WERI-Rb-1 (cell line): ENCODE measurements around the gene CDC37.
"Not testable (repeated sequence)": the region's sequence is repeated elsewhere in the genome, so short reads cannot be mapped to it uniquely, and the experiment has no call there.

Experiments
- DNase-seq: peaks from one replicate; pipeline ENCODE4 v3.0.0-alpha.2; 2020
- H3K27ac ChIP-seq: fragments of 250-450 bp; sonication (Bioruptor Pico); 2 replicates; pipeline ENCODE4 v1.5.1; 2020; ENCODE audit warnings: mild to moderate bottlenecking, moderate library complexity
- H3K27me3 ChIP-seq: fragments of 250-450 bp; sonication (Bioruptor Pico); 2 replicates; pipeline ENCODE4 v1.5.1; 2021; ENCODE audit warnings: mild to moderate bottlenecking, low read depth, moderate library complexity; ENCODE audit not compliant: insufficient read depth, severe bottlenecking
- H3K36me3 ChIP-seq: fragments of 250-450 bp; sonication (Bioruptor Pico); 2 replicates; pipeline ENCODE4 v1.5.1; 2020; ENCODE audit warnings: mild to moderate bottlenecking, moderate library complexity
- H3K4me3 ChIP-seq: 2 replicates; pipeline ENCODE4 v1.5.1; 2011; ENCODE audit warnings: low read depth, mild to moderate bottlenecking, control low read depth, low read length
- H3K9me3 ChIP-seq: fragments of 250-450 bp; sonication (Bioruptor Pico); 2 replicates; pipeline ENCODE4 v1.5.1; 2021; ENCODE audit warnings: mild to moderate bottlenecking, moderate library complexity; ENCODE audit not compliant: severe bottlenecking
- TF ChIP-seq, protein P1 (sequence below): IDR thresholded peaks from 2 replicates; pipeline ENCODE4 v1.5.1; 2011; ENCODE audit warnings: low read depth, mild to moderate bottlenecking, control low read depth, inconsistent platforms, low read length

Gene CDC37

DNA sequence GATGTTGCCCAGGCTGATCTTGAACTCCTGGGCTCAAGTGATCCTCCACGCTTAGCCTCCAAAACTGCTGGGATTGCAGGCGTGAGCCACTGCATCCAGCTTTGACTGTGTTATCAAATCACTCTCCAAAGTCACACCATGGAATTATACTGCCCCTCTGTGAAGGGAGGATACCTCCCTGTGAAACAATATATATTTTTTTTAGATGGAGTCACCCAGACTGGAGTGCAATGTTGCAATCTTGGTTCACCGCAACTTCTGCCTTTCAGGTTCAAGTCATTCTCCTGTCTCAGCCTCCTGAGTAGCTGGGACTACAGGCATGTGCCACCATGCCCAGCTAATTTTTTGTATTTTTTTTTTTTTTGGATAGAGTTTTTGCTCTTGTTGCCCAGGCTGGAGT, 30.7 kb downstream of the CDC37 start:
- peaks cover 42% of the 10 kb centered on the region for H3K36me3 ChIP-seq

DNA sequence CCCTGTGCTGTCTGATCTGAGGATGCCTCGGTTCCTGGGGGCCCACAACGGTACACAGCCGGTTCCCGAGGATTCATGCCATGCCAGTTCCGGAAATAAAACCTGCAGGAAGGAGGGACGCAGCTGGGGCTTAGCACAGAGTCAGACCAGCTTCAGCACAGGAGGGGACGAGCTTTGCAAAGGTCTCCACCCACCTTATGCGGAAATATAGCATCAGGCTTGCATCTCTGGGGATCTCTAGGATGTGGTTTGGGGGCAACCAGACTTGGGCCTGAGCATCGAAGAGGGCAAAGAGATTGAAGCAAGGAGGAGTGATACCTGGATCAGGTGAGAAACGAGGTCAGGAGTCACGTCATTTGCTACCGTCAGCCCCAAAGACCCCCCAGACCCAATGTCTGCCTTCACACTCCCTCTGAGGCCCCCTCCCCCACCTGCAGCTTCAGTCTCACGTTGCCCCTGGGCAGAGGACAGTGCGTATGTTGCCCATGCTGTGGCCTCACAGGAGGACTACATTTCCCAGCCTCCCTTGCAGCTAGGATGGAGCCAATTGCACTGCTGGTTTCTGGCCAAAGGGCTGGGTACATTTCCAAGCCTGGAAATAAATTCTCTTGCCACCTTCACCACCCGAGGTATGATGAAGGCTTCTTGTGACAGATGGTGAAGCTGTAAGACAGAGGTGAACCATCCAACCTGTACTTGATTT, 35.1 kb downstream of the CDC37 start:
- Histone ChIP-seq H3K9me3 (no peaks in the 10 kb centered on the region), H3K4me3 (no peak overlapping the region), H3K27me3 (no peaks in the 10 kb centered on the region), H3K27ac (no peak overlapping the region), H3K36me3 (peaks cover 56% of the 10 kb centered on the region)
- TF ChIP-seq, protein P1, sequence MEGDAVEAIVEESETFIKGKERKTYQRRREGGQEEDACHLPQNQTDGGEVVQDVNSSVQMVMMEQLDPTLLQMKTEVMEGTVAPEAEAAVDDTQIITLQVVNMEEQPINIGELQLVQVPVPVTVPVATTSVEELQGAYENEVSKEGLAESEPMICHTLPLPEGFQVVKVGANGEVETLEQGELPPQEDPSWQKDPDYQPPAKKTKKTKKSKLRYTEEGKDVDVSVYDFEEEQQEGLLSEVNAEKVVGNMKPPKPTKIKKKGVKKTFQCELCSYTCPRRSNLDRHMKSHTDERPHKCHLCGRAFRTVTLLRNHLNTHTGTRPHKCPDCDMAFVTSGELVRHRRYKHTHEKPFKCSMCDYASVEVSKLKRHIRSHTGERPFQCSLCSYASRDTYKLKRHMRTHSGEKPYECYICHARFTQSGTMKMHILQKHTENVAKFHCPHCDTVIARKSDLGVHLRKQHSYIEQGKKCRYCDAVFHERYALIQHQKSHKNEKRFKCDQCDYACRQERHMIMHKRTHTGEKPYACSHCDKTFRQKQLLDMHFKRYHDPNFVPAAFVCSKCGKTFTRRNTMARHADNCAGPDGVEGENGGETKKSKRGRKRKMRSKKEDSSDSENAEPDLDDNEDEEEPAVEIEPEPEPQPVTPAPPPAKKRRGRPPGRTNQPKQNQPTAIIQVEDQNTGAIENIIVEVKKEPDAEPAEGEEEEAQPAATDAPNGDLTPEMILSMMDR, result no peak
- DNase-seq, result no peak

More for the DNA sequence above, 30.7 kb downstream of the CDC37 start:
- Histone ChIP-seq H3K4me3 (no peak overlapping the region), H3K27ac (no peak overlapping the region), H3K9me3 (no peaks in the 10 kb centered on the region), H3K27me3 (no peaks in the 10 kb centered on the region)
- TF ChIP-seq, protein P1, result no peak
- DNase-seq, result no peak

DNA sequence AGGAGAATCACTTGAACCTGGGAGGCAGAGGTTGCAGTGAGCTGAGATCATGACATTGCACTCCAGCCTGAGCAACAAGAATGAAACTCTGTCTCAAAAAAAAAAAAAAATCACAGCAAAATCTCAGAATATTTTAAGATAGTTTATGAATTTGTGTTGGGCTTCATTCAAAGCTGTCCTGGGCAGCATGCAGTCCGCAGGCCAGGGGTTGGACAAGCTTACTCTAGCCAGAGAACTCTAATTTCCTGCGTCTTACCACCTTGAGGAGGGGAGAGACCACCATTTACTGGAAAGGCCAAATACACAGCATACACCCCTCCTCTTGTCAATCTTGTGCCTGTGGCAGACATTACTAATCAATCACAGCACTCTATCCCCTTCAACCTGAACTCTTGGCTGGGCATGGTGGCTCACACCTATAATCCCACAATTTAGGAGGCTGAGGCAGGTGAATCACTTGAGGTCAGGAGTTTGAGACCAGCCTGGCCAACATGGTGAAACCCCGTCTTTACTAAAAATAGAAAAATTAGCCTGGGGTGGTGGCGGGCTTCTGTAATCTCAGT, 36.3 kb downstream of the CDC37 start:
- H3K4me3 ChIP-seq, H3K27me3 ChIP-seq, H3K9me3 ChIP-seq, H3K27ac ChIP-seq, DNase-seq: not testable (repeated sequence)
- peaks cover 56% of the 10 kb centered on the region for H3K36me3 ChIP-seq

DNA sequence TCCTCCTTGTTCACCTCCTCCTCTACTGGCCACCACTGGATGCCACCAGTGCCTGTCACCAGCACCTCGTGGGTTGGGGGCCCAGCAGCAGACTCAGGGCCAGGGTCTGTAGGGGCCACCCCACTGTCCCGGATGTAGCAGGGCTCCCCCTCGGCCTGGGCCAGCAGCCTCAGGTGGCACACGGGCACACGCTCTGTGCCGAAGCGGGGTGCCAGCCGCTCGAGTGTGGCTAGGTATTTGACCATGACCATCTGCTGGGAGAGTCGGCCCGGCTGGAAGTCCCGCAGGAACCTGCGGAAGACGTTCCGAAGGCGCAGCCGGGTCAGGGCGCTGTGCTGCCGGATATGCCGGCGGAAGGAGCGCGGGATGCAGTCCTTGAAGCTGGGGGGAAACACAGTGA, 37.8 kb downstream of the CDC37 start:
- no peak for DNase-seq
- Histone ChIP-seq H3K27ac (no peak overlapping the region), H3K9me3 (no peaks in the 10 kb centered on the region), H3K36me3 (peaks cover 66% of the 10 kb centered on the region), H3K27me3 (no peaks in the 10 kb centered on the region), H3K4me3 (no peak overlapping the region)
- TF ChIP-seq, protein P1, result no peak

DNA sequence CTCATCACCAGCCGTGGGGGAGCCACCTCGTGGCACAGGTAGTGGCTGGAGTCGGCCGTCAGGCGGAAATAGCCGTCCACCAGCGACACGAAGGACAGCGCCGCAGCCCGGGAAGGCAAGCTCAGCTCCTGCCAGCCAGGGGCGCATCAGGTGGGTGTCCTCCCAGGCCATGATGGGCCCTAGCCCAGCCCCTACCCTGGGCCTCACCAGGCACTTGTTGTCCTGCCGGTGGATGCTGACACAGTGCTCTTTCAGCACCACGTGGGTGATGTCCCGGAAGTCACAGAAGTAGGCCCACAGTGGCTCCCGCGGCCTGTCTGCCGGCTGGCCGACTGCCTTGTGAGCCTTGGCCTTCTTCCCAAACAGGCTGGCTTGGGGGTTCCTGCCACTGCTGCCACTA, 38.7 kb downstream of the CDC37 start:
- TF ChIP-seq, protein P1, result no peak
- no peaks in the 10 kb centered on the region for H3K27me3 ChIP-seq
- H3K27ac ChIP-seq, result no peak overlapping the region
- DNase-seq, result no peak
- H3K36me3 ChIP-seq, result peaks cover 63% of the 10 kb centered on the region
- no peaks in the 10 kb centered on the region for H3K9me3 ChIP-seq
- H3K4me3 ChIP-seq, result no peak overlapping the region

DNA sequence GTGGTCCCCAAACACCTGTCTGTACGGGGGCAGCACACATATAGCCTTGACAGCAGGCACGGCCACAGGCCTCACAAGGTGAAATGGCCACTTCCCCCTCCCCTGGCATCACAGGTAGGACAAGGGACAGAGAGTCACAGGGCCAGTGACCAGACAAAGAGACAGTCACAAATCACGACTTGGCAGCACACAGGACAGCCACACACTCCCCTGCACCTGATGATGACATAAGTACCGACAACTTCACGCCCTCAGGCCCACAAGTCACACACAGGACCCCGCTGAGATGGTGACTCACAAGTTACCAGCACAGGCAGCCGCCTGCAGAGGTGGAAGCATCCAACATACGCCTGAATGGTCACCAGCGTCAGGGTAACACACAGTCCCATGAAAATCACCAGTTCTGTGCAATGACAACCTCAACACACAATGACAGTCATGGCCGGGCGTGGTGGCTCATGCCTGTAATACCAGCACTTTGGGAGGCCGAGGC, 39.5 kb downstream of the CDC37 start:
- H3K9me3 ChIP-seq, result no peaks in the 10 kb centered on the region
- no peaks in the 10 kb centered on the region for H3K27me3 ChIP-seq
- no peak overlapping the region for H3K4me3 ChIP-seq
- TF ChIP-seq, protein P1, result no peak
- DNase-seq, result no peak
- H3K36me3 ChIP-seq, result peaks cover 62% of the 10 kb centered on the region
- no peak overlapping the region for H3K27ac ChIP-seq
